HAP-1 (cell line): Measurements from ENCODE around the gene PRKCB.

Experiments
- DNase-seq, 2 experiments: peaks; one replicate each; pipeline ENCODE4 v3.0.0-alpha.2; 2016 to 2020; ENCODE audit warnings: low spot score in 2 of 2
- H3K27me3 ChIP-seq: fragments of 250-450 bp; sonication (Bioruptor Pico); 2 replicates; pipeline ENCODE4 v1.5.1; 2020; ENCODE audit warnings: low read depth, mild to moderate bottlenecking, moderate library complexity
- H3K36me3 ChIP-seq: fragments of 250-450 bp; sonication (Bioruptor Pico); replicated peaks from 2 replicates; pipeline ENCODE4 v1.5.1; 2020; ENCODE audit warnings: mild to moderate bottlenecking
- H3K4me1 ChIP-seq: fragments of 250-450 bp; sonication (Bioruptor Pico); 2 replicates; pipeline ENCODE4 v1.5.1; 2020; ENCODE audit warnings: mild to moderate bottlenecking
- H3K4me3 ChIP-seq: fragments of 250-450 bp; sonication (Bioruptor Pico); 2 replicates; pipeline ENCODE4 v1.5.1; 2020; ENCODE audit warnings: mild to moderate bottlenecking, moderate library complexity
- H3K9me3 ChIP-seq: fragments of 250-450 bp; sonication (Bioruptor Pico); 2 replicates; pipeline ENCODE4 v1.5.1; 2020; ENCODE audit warnings: mild to moderate bottlenecking, moderate library complexity
- in situ Hi-C: fragments of 300-500 bp; cut with MboI; formaldehyde crosslinking; loops from 3 replicates; pipeline ENCODE4 v1.14.3; 2020; ENCODE audit warnings: low sequenced_read_pairs, inconsistent platforms, mixed read lengths

PRKCB gene

GRCh38 chr16:23934610-23935236 lies 98.9 kb downstream of the PRKCB start:
- H3K4me1 ChIP-seq, result peaks cover 5% of the 10 kb centered on the region; the same call in 1 of the 2 replicates
- H3K4me3 ChIP-seq, result no peak overlapping the region
- H3K9me3 ChIP-seq, result no peaks in the 10 kb centered on the region
- no peaks in the 10 kb centered on the region for H3K36me3 ChIP-seq
- H3K27me3 ChIP-seq, result no peaks in the 10 kb centered on the region
- DNase-seq, result no peak
- in situ Hi-C loops, result no loop called here

- H3K4me1 ChIP-seq, result peaks cover 5% of the 10 kb centered on the region; the same call in 1 of the 2 replicates
- in situ Hi-C loops, result no loop called here
- H3K36me3 ChIP-seq, result no peaks in the 10 kb centered on the region
- H3K27me3 ChIP-seq, result no peaks in the 10 kb centered on the region
- H3K4me3 ChIP-seq, result no peak overlapping the region
- no peak for DNase-seq
- H3K9me3 ChIP-seq, result no peaks in the 10 kb centered on the region
These were observed 104.3 kb downstream of the PRKCB start for GRCh38 chr16:23940111-23940510.

GRCh38 chr16:23941025-23941424 lies 105.2 kb downstream of the PRKCB start:
- Histone ChIP-seq H3K4me1 (peaks cover 5% of the 10 kb centered on the region; the same call in 1 of the 2 replicates), H3K27me3 (no peaks in the 10 kb centered on the region), H3K36me3 (no peaks in the 10 kb centered on the region), H3K9me3 (no peaks in the 10 kb centered on the region), H3K4me3 (no peak overlapping the region)
- in situ Hi-C loops, result no loop called here
- no peak for DNase-seq

- in situ Hi-C loops, result no loop called here
- no peaks in the 10 kb centered on the region for H3K9me3 ChIP-seq
- H3K4me3 ChIP-seq, result no peak overlapping the region
- peaks cover 5% of the 10 kb centered on the region; the same call in 1 of the 2 replicates for H3K4me1 ChIP-seq
- no peaks in the 10 kb centered on the region for H3K36me3 ChIP-seq
- no peak for DNase-seq
- H3K27me3 ChIP-seq, result no peaks in the 10 kb centered on the region
These were observed 106.3 kb downstream of the PRKCB start for GRCh38 chr16:23941963-23942564.

GRCh38 chr16:23943604-23944003 lies 107.8 kb downstream of the PRKCB start:
- H3K27me3 ChIP-seq, result no peaks in the 10 kb centered on the region
- peaks cover 5% of the 10 kb centered on the region; the same call in 1 of the 2 replicates for H3K4me1 ChIP-seq
- DNase-seq, result no peak

GRCh38 chr16:23944381-23944780 lies 108.6 kb downstream of the PRKCB start:
- no peak for DNase-seq
- Histone ChIP-seq H3K4me3 (no peak overlapping the region), H3K27me3 (no peaks in the 10 kb centered on the region), H3K9me3 (no peaks in the 10 kb centered on the region), H3K36me3 (no peaks in the 10 kb centered on the region), H3K4me1 (peaks cover 2% of the 10 kb centered on the region; the same call in 1 of the 2 replicates)
- in situ Hi-C loops, result no loop called here

More at GRCh38 chr16:23943604-23944003, 107.8 kb downstream of the PRKCB start:
- Histone ChIP-seq H3K36me3 (no peaks in the 10 kb centered on the region), H3K9me3 (no peaks in the 10 kb centered on the region), H3K4me3 (no peak overlapping the region)
- in situ Hi-C loops, result no loop called here

GRCh38 chr16:23945243-23945642 lies 109.5 kb downstream of the PRKCB start:
- Histone ChIP-seq H3K36me3 (no peaks in the 10 kb centered on the region), H3K27me3 (no peaks in the 10 kb centered on the region), H3K4me3 (no peak overlapping the region), H3K4me1 (no peaks in the 10 kb centered on the region), H3K9me3 (no peaks in the 10 kb centered on the region)
- in situ Hi-C loops, result no loop called here
- DNase-seq, result no peak

- H3K36me3 ChIP-seq, result no peaks in the 10 kb centered on the region
- in situ Hi-C loops, result no loop called here
- DNase-seq, result no peak
- H3K4me3 ChIP-seq, result no peak overlapping the region
- H3K9me3 ChIP-seq, result no peaks in the 10 kb centered on the region
- H3K27me3 ChIP-seq, result no peaks in the 10 kb centered on the region
- no peaks in the 10 kb centered on the region for H3K4me1 ChIP-seq
These were observed 112.1 kb downstream of the PRKCB start for GRCh38 chr16:23947838-23948237.

GRCh38 chr16:23948949-23949411 lies 113.2 kb downstream of the PRKCB start:
- DNase-seq, result no peak
- no peaks in the 10 kb centered on the region for H3K4me1 ChIP-seq
- in situ Hi-C loops, result no loop called here

GRCh38 chr16:23949630-23950290 lies 114.0 kb downstream of the PRKCB start:
- Histone ChIP-seq H3K4me3 (no peak overlapping the region), H3K4me1 (no peaks in the 10 kb centered on the region), H3K27me3 (no peaks in the 10 kb centered on the region), H3K36me3 (no peaks in the 10 kb centered on the region), H3K9me3 (no peaks in the 10 kb centered on the region)
- in situ Hi-C loops, result no loop called here
- DNase-seq, result no peak

More at GRCh38 chr16:23948949-23949411, 113.2 kb downstream of the PRKCB start:
- no peaks in the 10 kb centered on the region for H3K9me3 ChIP-seq
- H3K4me3 ChIP-seq, result no peak overlapping the region
- H3K36me3 ChIP-seq, result no peaks in the 10 kb centered on the region
- no peaks in the 10 kb centered on the region for H3K27me3 ChIP-seq

- Histone ChIP-seq H3K9me3 (no peaks in the 10 kb centered on the region), H3K4me1 (no peaks in the 10 kb centered on the region), H3K36me3 (no peaks in the 10 kb centered on the region), H3K27me3 (no peaks in the 10 kb centered on the region), H3K4me3 (no peak overlapping the region)
- DNase-seq, result no peak
- in situ Hi-C loops, result no loop called here
These were observed 114.6 kb downstream of the PRKCB start for GRCh38 chr16:23950291-23950894.

- no peaks in the 10 kb centered on the region for H3K36me3 ChIP-seq
- DNase-seq, result no peak
- H3K9me3 ChIP-seq, result no peaks in the 10 kb centered on the region
- H3K27me3 ChIP-seq, result no peaks in the 10 kb centered on the region
- no peaks in the 10 kb centered on the region for H3K4me1 ChIP-seq
- H3K4me3 ChIP-seq, result no peak overlapping the region
- in situ Hi-C loops, result no loop called here
These were observed 115.1 kb downstream of the PRKCB start for GRCh38 chr16:23950898-23951297.

GRCh38 chr16:23952128-23952970 lies 116.6 kb downstream of the PRKCB start:
- DNase-seq, result no peak

More at GRCh38 chr16:23952128-23952970, 116.6 kb downstream of the PRKCB start:
- Histone ChIP-seq H3K27me3 (no peaks in the 10 kb centered on the region), H3K4me3 (no peak overlapping the region), H3K4me1 (no peaks in the 10 kb centered on the region), H3K36me3 (no peaks in the 10 kb centered on the region), H3K9me3 (no peaks in the 10 kb centered on the region)
- in situ Hi-C loops, result no loop called here
